Vagina (tissue), 2 donors: Measurements from ENCODE around the gene ANKRD11.

Experiments used
- CTCF ChIP-seq, 3 experiments: fragments of 450-650 bp in 2 of 3; fragments of 200-600 bp in 1 of 3; sonication (generic) in 1 of 3; IDR thresholded peaks; one replicate each; pipeline ENCODE4 v1.5.1; 2017 to 2019; ENCODE audit warnings: antibody characterized with exemption in 3 of 3, mild to moderate bottlenecking in 2 of 3, moderate library complexity in 2 of 3
- POLR2A ChIP-seq, 2 donors: fragments of 450-650 bp; IDR thresholded peaks; one replicate each; pipeline ENCODE4 v1.6.1; 2017; ENCODE audit warnings: antibody characterized with exemption in 2 of 2, mild to moderate bottlenecking in 2 of 2, moderate library complexity in 2 of 2

GRCh38 chr16:89288577-89288844 lies 201.8 kb downstream of the ANKRD11 start:
- no peak for TF ChIP-seq CTCF (IDR thresholded peaks at IDR 0.05)
- TF ChIP-seq POLR2A (IDR thresholded peaks at IDR 0.05) = no peak
